ENCODE measurements around the gene CEP164. TPM values are rescaled to one million over a fixed set of nuclear protein-coding genes. Genes with fewer than 3 reads are reported as not detected.

The CEP164 gene
- total RNA-seq, 1 donor from 2014 or later, result 36.1 TPM

GRCh38 chr11:117434481-117434880 is 106.8 kb downstream of the CEP164 start:
- FAIRE-seq (no peak), DNase-seq (ENCODE audit: low read depth) (no peak)
- no peaks in the 10 kb centered on the region for H3K36me3 ChIP-seq (ENCODE audit: insufficient read depth, low read length)
- no peak overlapping the region for H3K9ac ChIP-seq (ENCODE audit: low read length)
- peaks cover 2% of the 10 kb centered on the region for H3K9me3 Mint-ChIP-seq (ENCODE audit: unreplicated experiment)
- no peak overlapping the region for H2AFZ ChIP-seq (ENCODE audit: low read depth, low read length)
- no peak for TF ChIP-seq EZH2 (IDR thresholded peaks at IDR 0.05; ENCODE audit: insufficient read depth, low read length)
- no peak for TF ChIP-seq CTCF (IDR thresholded peaks at IDR 0.05; ENCODE audit: insufficient read depth, low read depth, low read length)
- peaks cover 7% of the 10 kb centered on the region for H3K27me3 ChIP-seq (ENCODE audit: insufficient read depth, low read length)
- no peaks in the 10 kb centered on the region for H3K4me1 Mint-ChIP-seq (ENCODE audit: low read depth, unreplicated experiment)
- no peaks in the 10 kb centered on the region for H3K79me2 ChIP-seq (ENCODE audit: insufficient read depth, low read length)
- no peak overlapping the region for H3K27ac ChIP-seq (ENCODE audit: low read depth, low read length)
- no peak overlapping the region for H3K4me2 ChIP-seq (ENCODE audit: low read length)
- no peaks in the 10 kb centered on the region for H3K36me3 Mint-ChIP-seq (ENCODE audit: low read depth, unreplicated experiment)
- H3K27ac Mint-ChIP-seq (ENCODE audit: unreplicated experiment), result no peak overlapping the region
- no peak overlapping the region for H3K4me3 Mint-ChIP-seq (ENCODE audit: unreplicated experiment)
- no peaks in the 10 kb centered on the region for H3K9me3 ChIP-seq (ENCODE audit: insufficient read depth, low read depth, low read length)
- no peak overlapping the region for H3K4me3 ChIP-seq (ENCODE audit: insufficient read depth, low read depth, low read length)
- H3K4me1 ChIP-seq (ENCODE audit: insufficient read depth, low read length), result no peaks in the 10 kb centered on the region
- no peaks in the 10 kb centered on the region for H4K20me1 ChIP-seq (ENCODE audit: insufficient read depth, low read length)
- peaks cover 33% of the 10 kb centered on the region for H3K27me3 Mint-ChIP-seq (ENCODE audit: low read depth, unreplicated experiment)

GRCh38 chr11:117435326-117435725 is 107.7 kb downstream of the CEP164 start:
- FAIRE-seq (no peak), DNase-seq (ENCODE audit: low read depth) (no peak)
- no peak overlapping the region for H3K4me2 ChIP-seq (ENCODE audit: low read length)
- no peaks in the 10 kb centered on the region for H3K4me1 Mint-ChIP-seq (ENCODE audit: low read depth, unreplicated experiment)
- H3K4me3 Mint-ChIP-seq (ENCODE audit: unreplicated experiment), result no peak overlapping the region
- no peaks in the 10 kb centered on the region for H3K36me3 ChIP-seq (ENCODE audit: insufficient read depth, low read length)
- H4K20me1 ChIP-seq (ENCODE audit: insufficient read depth, low read length), result no peaks in the 10 kb centered on the region
- no peaks in the 10 kb centered on the region for H3K4me1 ChIP-seq (ENCODE audit: insufficient read depth, low read length)
- H3K9ac ChIP-seq (ENCODE audit: low read length), result no peak overlapping the region
- H3K9me3 Mint-ChIP-seq (ENCODE audit: unreplicated experiment), result peaks cover 2% of the 10 kb centered on the region
- H3K27ac ChIP-seq (ENCODE audit: low read depth, low read length), result no peak overlapping the region
- no peaks in the 10 kb centered on the region for H3K36me3 Mint-ChIP-seq (ENCODE audit: low read depth, unreplicated experiment)
- H2AFZ ChIP-seq (ENCODE audit: low read depth, low read length), result no peak overlapping the region
- peaks cover 34% of the 10 kb centered on the region for H3K27me3 Mint-ChIP-seq (ENCODE audit: low read depth, unreplicated experiment)
- H3K4me3 ChIP-seq (ENCODE audit: insufficient read depth, low read depth, low read length), result no peak overlapping the region
- H3K9me3 ChIP-seq (ENCODE audit: insufficient read depth, low read depth, low read length), result no peaks in the 10 kb centered on the region
- no peak overlapping the region for H3K27ac Mint-ChIP-seq (ENCODE audit: unreplicated experiment)
- TF ChIP-seq EZH2 (IDR thresholded peaks at IDR 0.05; ENCODE audit: insufficient read depth, low read length) (no peak), CTCF (IDR thresholded peaks at IDR 0.05; ENCODE audit: insufficient read depth, low read depth, low read length) (no peak)
- peaks cover 7% of the 10 kb centered on the region for H3K27me3 ChIP-seq (ENCODE audit: insufficient read depth, low read length)
- H3K79me2 ChIP-seq (ENCODE audit: insufficient read depth, low read length), result no peaks in the 10 kb centered on the region

- H3K9me3 ChIP-seq (ENCODE audit: insufficient read depth, low read depth, low read length), result no peaks in the 10 kb centered on the region
- H3K27me3 ChIP-seq (ENCODE audit: insufficient read depth, low read length), result peaks cover 7% of the 10 kb centered on the region
- H3K27ac ChIP-seq (ENCODE audit: low read depth, low read length), result no peak overlapping the region
- H4K20me1 ChIP-seq (ENCODE audit: insufficient read depth, low read length), result no peaks in the 10 kb centered on the region
- Mint-ChIP-seq H3K27me3 (ENCODE audit: low read depth, unreplicated experiment) (peaks cover 38% of the 10 kb centered on the region), H3K9me3 (ENCODE audit: unreplicated experiment) (peaks cover 2% of the 10 kb centered on the region), H3K27ac (ENCODE audit: unreplicated experiment) (peak overlapping the region; percentile 48), H3K4me3 (ENCODE audit: unreplicated experiment) (no peak overlapping the region), H3K4me1 (ENCODE audit: low read depth, unreplicated experiment) (no peaks in the 10 kb centered on the region), H3K36me3 (ENCODE audit: low read depth, unreplicated experiment) (no peaks in the 10 kb centered on the region)
- no peak overlapping the region for H3K9ac ChIP-seq (ENCODE audit: low read length)
- no peak overlapping the region for H2AFZ ChIP-seq (ENCODE audit: low read depth, low read length)
- TF ChIP-seq EZH2 (IDR thresholded peaks at IDR 0.05; ENCODE audit: insufficient read depth, low read length) (no peak), CTCF (IDR thresholded peaks at IDR 0.05; ENCODE audit: insufficient read depth, low read depth, low read length) (no peak)
- FAIRE-seq (no peak), DNase-seq (ENCODE audit: low read depth) (no peak)
- H3K79me2 ChIP-seq (ENCODE audit: insufficient read depth, low read length), result no peaks in the 10 kb centered on the region
- no peaks in the 10 kb centered on the region for H3K36me3 ChIP-seq (ENCODE audit: insufficient read depth, low read length)
- no peaks in the 10 kb centered on the region for H3K4me1 ChIP-seq (ENCODE audit: insufficient read depth, low read length)
- H3K4me2 ChIP-seq (ENCODE audit: low read length), result no peak overlapping the region
- H3K4me3 ChIP-seq (ENCODE audit: insufficient read depth, low read depth, low read length), result no peak overlapping the region
These were observed 109.6 kb downstream of the CEP164 start for GRCh38 chr11:117437041-117437790.

Measured in astrocyte (in vitro differentiated cells and primary cell).